ENCODE data around the gene RPL3.

DNA sequence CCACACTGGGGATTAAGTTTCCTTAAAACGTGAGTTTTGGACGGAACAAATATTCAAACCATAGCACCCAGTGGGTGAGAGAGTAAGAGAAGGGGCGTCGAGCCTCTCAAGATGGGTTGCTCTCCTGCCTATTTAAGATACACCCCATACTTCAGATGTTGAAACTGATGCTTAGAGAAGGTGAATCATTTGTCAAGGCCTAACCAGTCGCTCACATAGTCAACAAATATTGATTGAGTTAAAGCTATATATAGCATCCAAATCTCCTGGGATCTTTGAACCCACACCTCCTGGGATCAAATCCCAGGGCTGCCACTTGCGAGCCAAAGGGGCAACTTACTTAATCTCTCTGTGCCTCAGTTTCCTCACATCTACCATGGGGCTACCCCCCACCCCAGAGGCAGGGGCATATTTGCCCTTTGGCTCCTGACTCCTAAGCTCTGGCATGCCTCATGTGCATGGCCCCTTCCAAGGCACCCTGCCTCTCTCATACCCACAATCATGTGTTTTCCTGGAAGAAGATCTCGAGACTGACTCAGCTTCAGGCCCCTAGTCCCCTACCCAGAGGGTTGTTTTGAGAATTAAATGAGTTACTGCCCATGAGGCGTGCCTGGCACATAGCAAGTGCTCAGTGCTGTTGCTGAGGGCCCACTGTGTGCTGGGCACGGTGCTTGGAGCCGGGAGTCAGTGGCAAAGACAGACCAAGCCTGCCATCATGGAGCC lies 55.6 kb downstream of the RPL3 start:
- TF ChIP-seq CTCF (IDR thresholded peaks at IDR 0.05) = no peak
- no peak for TF ChIP-seq POLR2A (IDR thresholded peaks at IDR 0.05; ENCODE audit: low read depth)

Measured in esophagus muscularis mucosa (tissue), 3 donors.